ENCODE results near the gene ANXA3. TPM values are rescaled to one million over a fixed set of nuclear protein-coding genes. Genes with fewer than 3 reads are reported as not detected.

ANXA3 gene
- total RNA-seq, 3 donors from 2014 or later, result 37.6 to 170 (median 95.7) TPM

DNA sequence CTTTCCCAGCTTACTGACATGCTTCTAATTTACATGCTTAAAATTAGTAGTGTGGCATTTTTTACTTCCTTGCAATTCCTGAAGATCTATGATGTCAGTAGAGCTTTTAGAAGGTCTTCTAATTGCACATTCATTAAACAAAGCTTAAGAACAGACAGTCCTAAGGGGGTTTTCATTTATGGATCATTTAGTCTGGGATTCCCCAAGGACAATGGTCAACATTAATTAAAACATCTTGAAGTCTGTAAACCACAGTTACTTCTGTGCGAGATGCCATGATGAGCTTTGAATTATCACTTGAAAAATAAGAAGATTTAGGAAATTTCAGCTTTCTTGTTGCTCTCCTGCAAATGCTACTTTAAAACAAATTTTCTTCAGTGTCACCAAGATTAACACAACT lies 20.2 kb downstream of the ANXA3 start:
- no peak for DNase-seq (ENCODE audit: low spot score in 2 of 2)
- H3K27ac ChIP-seq, result no peak overlapping the region
- intact Hi-C loops (cut with DNase I; ENCODE audit: low total_unique reads), result no loop called here
- TF ChIP-seq, protein P1, sequence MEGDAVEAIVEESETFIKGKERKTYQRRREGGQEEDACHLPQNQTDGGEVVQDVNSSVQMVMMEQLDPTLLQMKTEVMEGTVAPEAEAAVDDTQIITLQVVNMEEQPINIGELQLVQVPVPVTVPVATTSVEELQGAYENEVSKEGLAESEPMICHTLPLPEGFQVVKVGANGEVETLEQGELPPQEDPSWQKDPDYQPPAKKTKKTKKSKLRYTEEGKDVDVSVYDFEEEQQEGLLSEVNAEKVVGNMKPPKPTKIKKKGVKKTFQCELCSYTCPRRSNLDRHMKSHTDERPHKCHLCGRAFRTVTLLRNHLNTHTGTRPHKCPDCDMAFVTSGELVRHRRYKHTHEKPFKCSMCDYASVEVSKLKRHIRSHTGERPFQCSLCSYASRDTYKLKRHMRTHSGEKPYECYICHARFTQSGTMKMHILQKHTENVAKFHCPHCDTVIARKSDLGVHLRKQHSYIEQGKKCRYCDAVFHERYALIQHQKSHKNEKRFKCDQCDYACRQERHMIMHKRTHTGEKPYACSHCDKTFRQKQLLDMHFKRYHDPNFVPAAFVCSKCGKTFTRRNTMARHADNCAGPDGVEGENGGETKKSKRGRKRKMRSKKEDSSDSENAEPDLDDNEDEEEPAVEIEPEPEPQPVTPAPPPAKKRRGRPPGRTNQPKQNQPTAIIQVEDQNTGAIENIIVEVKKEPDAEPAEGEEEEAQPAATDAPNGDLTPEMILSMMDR (IDR thresholded peaks at IDR 0.05), result no peak
- TF ChIP-seq POLR2A (IDR thresholded peaks at IDR 0.05) (no peak), POLR2AphosphoS5 (IDR thresholded peaks at IDR 0.05) (no peak)
- no peaks in the 10 kb centered on the region for H3K27me3 ChIP-seq
- H3K4me3 ChIP-seq, result no peak overlapping the region
- H3K36me3 ChIP-seq, result peaks cover 6% of the 10 kb centered on the region
- H3K4me1 ChIP-seq, result no peaks in the 10 kb centered on the region
- no peaks in the 10 kb centered on the region for H3K9me3 ChIP-seq

DNA sequence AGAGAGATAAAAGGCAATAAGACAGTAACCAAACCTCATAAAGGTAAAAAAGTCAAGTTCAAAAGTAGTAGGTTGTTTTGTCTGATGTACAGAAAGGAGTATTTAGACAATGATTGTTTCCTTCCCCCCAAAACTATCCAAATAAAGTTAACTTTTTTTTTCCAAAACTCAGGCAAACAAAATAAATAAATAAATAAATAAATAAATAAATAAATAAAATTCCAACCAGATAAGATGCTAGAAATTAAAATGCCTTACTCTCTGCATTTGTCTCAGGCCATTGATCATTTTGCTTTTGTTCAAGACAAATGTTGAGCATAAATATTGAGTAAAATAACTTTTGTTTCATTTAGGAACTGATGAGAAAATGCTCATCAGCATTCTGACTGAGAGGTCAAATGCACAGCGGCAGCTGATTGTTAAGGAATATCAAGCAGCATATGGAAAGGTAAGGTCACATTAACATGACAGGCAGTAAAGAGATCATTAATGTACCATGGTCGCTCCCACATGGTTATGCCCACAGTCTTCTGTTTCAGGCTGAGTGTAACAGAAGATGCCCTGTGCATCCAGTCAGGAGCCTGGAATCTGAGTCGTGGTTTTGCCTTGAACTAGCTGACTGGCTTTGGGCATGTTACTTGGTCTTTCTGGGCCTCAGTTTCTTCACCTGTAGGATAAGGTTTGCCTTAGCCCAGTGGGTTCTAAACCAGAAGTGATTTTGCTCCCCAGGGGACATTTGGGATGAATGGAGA lies 27.3 kb downstream of the ANXA3 start:
- H3K9me3 ChIP-seq, result no peaks in the 10 kb centered on the region
- no peak overlapping the region for H3K4me3 ChIP-seq
- TF ChIP-seq POLR2AphosphoS5 (IDR thresholded peaks at IDR 0.05) (no peak), POLR2A (IDR thresholded peaks at IDR 0.05) (no peak)
- TF ChIP-seq, protein P1 (IDR thresholded peaks at IDR 0.05), result no peak
- H3K27ac ChIP-seq, result no peak overlapping the region
- no peaks in the 10 kb centered on the region for H3K27me3 ChIP-seq
- H3K36me3 ChIP-seq, result peaks cover 6% of the 10 kb centered on the region
- no peak for DNase-seq (ENCODE audit: low spot score in 2 of 2)
- no peaks in the 10 kb centered on the region for H3K4me1 ChIP-seq
- intact Hi-C loops (cut with DNase I; ENCODE audit: low total_unique reads), result no loop called here

DNA sequence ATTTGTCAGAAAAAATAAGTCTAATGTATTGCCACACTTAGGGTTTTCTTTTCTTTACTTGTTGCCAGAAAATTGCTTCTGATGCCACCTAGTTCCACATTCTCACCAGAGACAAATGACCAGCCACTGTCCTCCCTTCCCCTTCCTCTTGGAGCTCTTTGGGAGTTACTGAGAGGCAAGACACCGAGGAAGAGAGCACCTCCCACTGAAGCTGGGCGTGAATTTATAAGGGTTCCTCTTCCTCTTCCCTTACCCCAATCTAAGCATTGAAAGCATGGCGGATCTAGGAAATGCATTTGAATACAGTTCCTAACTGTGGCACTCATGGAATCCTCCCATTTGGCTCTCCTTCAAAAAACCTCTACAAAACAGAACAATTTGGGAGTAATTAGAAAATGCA lies 30.0 kb downstream of the ANXA3 start:
- no peaks in the 10 kb centered on the region for H3K27me3 ChIP-seq
- TF ChIP-seq, protein P1 (IDR thresholded peaks at IDR 0.05), result no peak
- TF ChIP-seq POLR2AphosphoS5 (IDR thresholded peaks at IDR 0.05) (no peak), POLR2A (IDR thresholded peaks at IDR 0.05) (no peak)
- no peaks in the 10 kb centered on the region for H3K4me1 ChIP-seq
- no peaks in the 10 kb centered on the region for H3K36me3 ChIP-seq
- H3K4me3 ChIP-seq, result no peak overlapping the region
- intact Hi-C loops (cut with DNase I; ENCODE audit: low total_unique reads), result no loop called here
- DNase-seq (ENCODE audit: low spot score in 2 of 2), result no peak
- no peaks in the 10 kb centered on the region for H3K9me3 ChIP-seq
- no peak overlapping the region for H3K27ac ChIP-seq

DNA sequence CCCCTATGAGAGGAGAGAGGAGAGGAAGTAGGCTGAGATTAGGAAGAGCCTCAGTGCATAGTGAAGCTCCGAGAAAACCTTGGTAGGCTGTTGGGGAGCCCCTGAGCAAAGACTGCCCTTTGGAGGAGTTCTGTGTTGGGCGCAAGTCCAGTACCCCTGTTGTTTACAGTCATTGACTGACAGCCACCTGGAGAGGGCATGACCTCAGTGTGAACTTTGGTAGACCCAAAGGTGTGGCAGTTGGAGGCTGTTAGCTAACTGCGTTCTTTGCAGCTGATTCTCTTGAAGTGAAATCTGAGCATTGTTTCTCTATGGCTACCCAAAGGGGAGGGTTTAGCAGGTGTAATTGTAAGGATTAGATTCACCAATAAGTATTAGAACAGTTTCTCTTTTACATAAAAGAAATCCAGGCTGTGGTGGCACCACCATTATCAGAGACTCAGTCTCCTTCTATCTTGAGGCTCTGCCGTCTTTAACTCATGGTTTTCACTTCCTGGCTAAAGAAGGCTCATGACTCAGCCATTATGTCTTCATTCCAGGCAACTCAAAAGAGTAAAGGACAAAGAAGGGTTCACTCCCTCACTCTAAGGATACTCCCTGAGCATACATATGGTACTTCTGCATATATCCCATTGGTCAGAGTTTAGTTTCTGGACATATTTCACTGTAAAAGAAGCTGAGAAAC lies 33.4 kb downstream of the ANXA3 start:
- Histone ChIP-seq H3K4me3 (no peak overlapping the region), H3K9me3 (no peaks in the 10 kb centered on the region), H3K27ac (no peak overlapping the region), H3K4me1 (no peaks in the 10 kb centered on the region), H3K27me3 (no peaks in the 10 kb centered on the region), H3K36me3 (no peaks in the 10 kb centered on the region)
- DNase-seq (ENCODE audit: low spot score in 2 of 2), result no peak
- intact Hi-C loops (cut with DNase I; ENCODE audit: low total_unique reads), result no loop called here
- TF ChIP-seq POLR2AphosphoS5 (IDR thresholded peaks at IDR 0.05), result no peak
- TF ChIP-seq, protein P1 (IDR thresholded peaks at IDR 0.05), result no peak
- no peak for TF ChIP-seq POLR2A (IDR thresholded peaks at IDR 0.05)

DNA sequence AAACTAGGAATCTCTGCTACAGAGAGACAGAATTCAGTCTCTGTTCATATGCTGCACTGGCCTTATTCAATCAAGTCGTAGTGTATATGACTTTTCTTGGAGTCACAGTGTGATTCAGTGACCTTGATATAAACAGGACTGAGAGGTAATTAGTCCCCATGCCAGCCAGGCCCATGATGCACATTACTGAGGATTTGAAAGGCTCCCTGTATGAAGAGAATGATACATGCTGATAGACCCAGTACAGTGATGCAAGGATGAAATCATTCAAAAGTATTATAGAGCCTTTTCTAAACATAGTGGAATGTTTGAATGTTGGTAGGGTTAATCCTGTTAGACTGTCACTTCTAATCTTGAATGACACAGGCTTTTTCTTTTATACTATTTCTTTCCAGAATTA lies 34.1 kb downstream of the ANXA3 start:
- Histone ChIP-seq H3K36me3 (no peaks in the 10 kb centered on the region), H3K9me3 (no peaks in the 10 kb centered on the region), H3K27me3 (no peaks in the 10 kb centered on the region), H3K4me3 (no peak overlapping the region), H3K4me1 (no peaks in the 10 kb centered on the region), H3K27ac (no peak overlapping the region)
- intact Hi-C loops (cut with DNase I; ENCODE audit: low total_unique reads), result no loop called here
- TF ChIP-seq POLR2AphosphoS5 (IDR thresholded peaks at IDR 0.05), result no peak
- TF ChIP-seq POLR2A (IDR thresholded peaks at IDR 0.05), result no peak
- TF ChIP-seq, protein P1 (IDR thresholded peaks at IDR 0.05), result no peak
- no peak for DNase-seq (ENCODE audit: low spot score in 2 of 2)

Data from breast epithelium (tissue), 4 donors.